ENCODE data around the gene WDR47.

Gene WDR47

DNA sequence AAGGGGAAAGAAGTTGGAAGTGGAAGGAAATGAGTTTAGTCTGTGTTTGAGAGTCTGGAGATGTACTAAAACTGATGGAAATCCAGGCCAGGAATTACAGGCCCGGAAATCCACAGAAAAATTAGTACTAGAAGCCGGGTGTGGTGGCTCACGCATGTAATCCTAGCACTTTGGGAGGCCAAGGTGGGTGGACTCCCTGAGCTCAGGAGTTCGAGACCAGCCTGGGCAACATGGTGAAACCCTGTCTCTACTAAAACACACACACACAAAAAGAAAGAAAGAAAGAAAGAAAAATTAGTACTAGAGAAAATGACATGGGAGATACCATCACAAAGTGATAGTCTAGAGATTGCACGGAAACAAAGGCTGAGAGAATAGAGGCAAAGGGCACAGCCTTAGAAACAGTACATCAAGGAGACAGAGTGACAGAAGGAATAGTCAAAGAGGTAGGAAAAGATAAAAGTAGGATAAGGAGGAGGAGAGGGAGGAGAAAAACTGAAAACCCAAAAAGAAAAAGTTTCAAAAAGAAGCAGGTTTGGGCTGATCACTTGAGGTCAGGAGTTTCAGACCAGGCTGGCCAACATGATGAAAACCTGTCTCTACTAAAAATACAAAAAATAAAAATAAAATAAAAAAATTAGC, 38.7 kb upstream of the WDR47 start:
- FAIRE-seq = no peak
- TF ChIP-seq POLR2A (IDR thresholded peaks at IDR 0.05; ENCODE audit: low read depth, low read length) = no peak
- no peak for DNase-seq (ENCODE audit: insufficient read length, low spot score)

GRCh38 chr1:109079240-109079622, 37.3 kb upstream of the WDR47 start:
- DNase-seq (ENCODE audit: insufficient read length, low spot score) = no peak
- TF ChIP-seq SPI1 (IDR thresholded peaks at IDR 0.05; ENCODE audit: low read depth, low read length) (no peak), PAX5 (IDR thresholded peaks at IDR 0.05; ENCODE audit: insufficient read depth, low read length, severe bottlenecking) (no peak), POLR2AphosphoS5 (IDR thresholded peaks at IDR 0.05; ENCODE audit: low read depth, low read length) (no peak), POU2F2 (IDR thresholded peaks at IDR 0.05; ENCODE audit: low read depth, low read length) (no peak), TAF1 (IDR thresholded peaks at IDR 0.05; ENCODE audit: low read depth, low read length) (no peak), POLR2A (IDR thresholded peaks at IDR 0.05; ENCODE audit: low read depth, low read length) (no peak)
- no peak for FAIRE-seq

GRCh38 chr1:109078317-109078716, 36.4 kb upstream of the WDR47 start:
- DNase-seq (ENCODE audit: insufficient read length, low spot score) = no peak
- FAIRE-seq = no peak
- TF ChIP-seq SPI1 (IDR thresholded peaks at IDR 0.05; ENCODE audit: low read depth, low read length) = peak; percentile 95
- TF ChIP-seq PAX5 (IDR thresholded peaks at IDR 0.05; ENCODE audit: insufficient read depth, low read length, severe bottlenecking) = no peak

GRCh38 chr1:109075531-109076490, 33.9 kb upstream of the WDR47 start, which contains the start of gene TAF13:
Gene TAF13, minus strand, starts transcription at chr1:109076003. Its CDS starts 56 bp downstream, at chr1:109075947.
- FAIRE-seq = peak; percentile 99
- TF ChIP-seq POU2F2 (IDR thresholded peaks at IDR 0.05; ENCODE audit: low read depth, low read length) (peak; percentile 84; the same call in 1 of the 2 replicates), POLR2A (IDR thresholded peaks at IDR 0.05; ENCODE audit: low read depth, low read length) (peak; percentile 98), SPI1 (IDR thresholded peaks at IDR 0.05; ENCODE audit: low read depth, low read length) (peak; percentile 44), POLR2AphosphoS5 (IDR thresholded peaks at IDR 0.05; ENCODE audit: low read depth, low read length) (peak; percentile 96), PAX5 (IDR thresholded peaks at IDR 0.05; ENCODE audit: insufficient read depth, low read length, severe bottlenecking) (no peak), TAF1 (IDR thresholded peaks at IDR 0.05; ENCODE audit: low read depth, low read length) (peak; percentile 87)
- DNase-seq (ENCODE audit: insufficient read length, low spot score) = peak; percentile 93

DNA sequence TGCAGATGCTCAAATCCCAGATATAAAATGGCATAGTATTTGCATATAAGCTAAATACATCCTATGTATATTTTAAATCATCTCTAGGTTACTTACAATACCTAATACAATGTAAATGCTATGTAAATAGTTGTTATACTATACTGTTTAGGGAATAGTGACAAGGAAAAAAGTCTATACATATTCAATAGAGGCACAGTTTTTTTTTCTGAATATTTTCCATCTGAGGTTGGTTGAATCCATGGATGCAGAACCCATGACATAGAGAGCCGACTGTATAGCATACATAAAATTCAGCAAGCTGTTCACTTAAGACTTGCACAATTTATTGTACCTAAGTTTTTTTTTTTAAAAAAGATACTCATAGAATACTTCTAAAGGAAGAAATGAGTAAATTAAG, 27.4 kb upstream of the WDR47 start:
- no peak for TF ChIP-seq POLR2AphosphoS5 (IDR thresholded peaks at IDR 0.05; ENCODE audit: low read depth, low read length)
- TF ChIP-seq TAF1 (IDR thresholded peaks at IDR 0.05; ENCODE audit: low read depth, low read length) = no peak
- no peak for TF ChIP-seq PAX5 (IDR thresholded peaks at IDR 0.05; ENCODE audit: insufficient read depth, low read length, severe bottlenecking)
- no peak for TF ChIP-seq SPI1 (IDR thresholded peaks at IDR 0.05; ENCODE audit: low read depth, low read length)
- TF ChIP-seq POU2F2 (IDR thresholded peaks at IDR 0.05; ENCODE audit: low read depth, low read length) = no peak
- TF ChIP-seq POLR2A (IDR thresholded peaks at IDR 0.05; ENCODE audit: low read depth, low read length) = no peak
- FAIRE-seq (no peak), DNase-seq (ENCODE audit: insufficient read length, low spot score) (no peak)

- DNase-seq (ENCODE audit: insufficient read length, low spot score) (no peak), FAIRE-seq (no peak)
- TF ChIP-seq POU2F2 (IDR thresholded peaks at IDR 0.05; ENCODE audit: low read depth, low read length) (no peak), POLR2A (IDR thresholded peaks at IDR 0.05; ENCODE audit: low read depth, low read length) (no peak), POLR2AphosphoS5 (IDR thresholded peaks at IDR 0.05; ENCODE audit: low read depth, low read length) (no peak), TAF1 (IDR thresholded peaks at IDR 0.05; ENCODE audit: low read depth, low read length) (no peak), SPI1 (IDR thresholded peaks at IDR 0.05; ENCODE audit: low read depth, low read length) (no peak), PAX5 (IDR thresholded peaks at IDR 0.05; ENCODE audit: insufficient read depth, low read length, severe bottlenecking) (no peak)
Measured at GRCh38 chr1:109067883-109068282, 26.0 kb upstream of the WDR47 start.

- no peak for FAIRE-seq
- DNase-seq (ENCODE audit: insufficient read length, low spot score) = no peak
- no peak for TF ChIP-seq TAF1 (IDR thresholded peaks at IDR 0.05; ENCODE audit: low read depth, low read length)
- no peak for TF ChIP-seq POU2F2 (IDR thresholded peaks at IDR 0.05; ENCODE audit: low read depth, low read length)
- no peak for TF ChIP-seq SPI1 (IDR thresholded peaks at IDR 0.05; ENCODE audit: low read depth, low read length)
- TF ChIP-seq POLR2A (IDR thresholded peaks at IDR 0.05; ENCODE audit: low read depth, low read length) = no peak
- TF ChIP-seq PAX5 (IDR thresholded peaks at IDR 0.05; ENCODE audit: insufficient read depth, low read length, severe bottlenecking) = no peak
- no peak for TF ChIP-seq POLR2AphosphoS5 (IDR thresholded peaks at IDR 0.05; ENCODE audit: low read depth, low read length)
Measured at GRCh38 chr1:109065137-109065536, 23.2 kb upstream of the WDR47 start.

- DNase-seq (ENCODE audit: insufficient read length, low spot score) (no peak), FAIRE-seq (no peak)
- no peak for TF ChIP-seq POLR2A (IDR thresholded peaks at IDR 0.05; ENCODE audit: low read depth, low read length)
- TF ChIP-seq POLR2AphosphoS5 (IDR thresholded peaks at IDR 0.05; ENCODE audit: low read depth, low read length) = no peak
- no peak for TF ChIP-seq SPI1 (IDR thresholded peaks at IDR 0.05; ENCODE audit: low read depth, low read length)
- no peak for TF ChIP-seq PAX5 (IDR thresholded peaks at IDR 0.05; ENCODE audit: insufficient read depth, low read length, severe bottlenecking)
- no peak for TF ChIP-seq TAF1 (IDR thresholded peaks at IDR 0.05; ENCODE audit: low read depth, low read length)
- no peak for TF ChIP-seq POU2F2 (IDR thresholded peaks at IDR 0.05; ENCODE audit: low read depth, low read length)
Measured at GRCh38 chr1:109061183-109061582, 19.3 kb upstream of the WDR47 start.

DNA sequence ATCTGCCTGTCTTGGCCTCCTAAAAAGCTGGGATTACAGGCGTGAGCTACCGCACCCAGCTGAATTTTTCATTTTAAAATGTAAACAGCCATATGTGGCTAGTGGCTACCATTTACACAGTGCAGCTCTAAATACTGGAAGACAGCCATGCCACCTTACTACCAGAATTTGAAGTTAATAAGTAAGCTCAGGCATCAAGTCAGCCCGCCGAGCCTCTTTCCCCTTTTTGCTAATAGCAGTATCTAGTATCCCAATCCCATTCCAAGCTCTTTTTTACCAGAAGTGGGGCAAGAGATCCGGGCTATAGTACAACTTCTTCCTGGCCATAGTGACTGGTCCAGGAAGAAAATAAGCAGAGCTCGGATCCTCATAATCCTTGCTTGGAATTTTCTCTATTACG, 18.8 kb upstream of the WDR47 start:
- FAIRE-seq = no peak

More for the DNA sequence above, 18.8 kb upstream of the WDR47 start:
- no peak for DNase-seq (ENCODE audit: insufficient read length, low spot score)
- TF ChIP-seq POU2F2 (IDR thresholded peaks at IDR 0.05; ENCODE audit: low read depth, low read length) = no peak
- TF ChIP-seq PAX5 (IDR thresholded peaks at IDR 0.05; ENCODE audit: insufficient read depth, low read length, severe bottlenecking) = no peak
- no peak for TF ChIP-seq POLR2A (IDR thresholded peaks at IDR 0.05; ENCODE audit: low read depth, low read length)
- TF ChIP-seq SPI1 (IDR thresholded peaks at IDR 0.05; ENCODE audit: low read depth, low read length) = no peak
- no peak for TF ChIP-seq POLR2AphosphoS5 (IDR thresholded peaks at IDR 0.05; ENCODE audit: low read depth, low read length)

Data from GM12891 (cell line).